K562 (cell line): ENCODE data around the gene FAM236C. TPM values are rescaled to one million over a fixed set of nuclear protein-coding genes. Genes with fewer than 3 reads are reported as not detected.
"Not testable (repeated sequence)": the region's sequence is repeated elsewhere in the genome, so short reads cannot be mapped to it uniquely, and the experiment has no call there.

Source experiments
- ATAC-seq: fragments of 200-7000 bp; cut with Tn5 transposase; 3 replicates; pipeline ENCODE4 v1.9.1; 2020; ENCODE audit warnings: moderate library complexity
- BruUV-seq: library from RNA; stranded (reverse); fragments of 400-500 nt; replicated peaks from 2 replicates; lab custom pipeline; 2021; lab: Mats Ljungman, UMichigan
- CTCF ChIA-PET: fragments of 300-600 bp; formaldehyde crosslinking; extraction: SDS; loops from one replicate; lab custom pipeline; 2021; ENCODE audit warnings: low intra/inter-chr PET ratio; lab: Yijun Ruan, JAX
- POLR2A ChIA-PET: fragments of 300-600, 350-650 bp; sonication (Branson Sonifier 250); formaldehyde crosslinking; extraction: SDS; loops from one replicate; lab custom pipeline; 2021; ENCODE audit warnings: antibody characterized with exemption, inconsistent platforms; lab: Yijun Ruan, JAX
- DNase-seq, 4 experiments: peaks; one replicate each; pipeline versions ENCODE4 v3.0.0 to v3.0.0-alpha.2; 2011 to 2018; ENCODE audit warnings: low spot score in 3 of 4, mixed read lengths in 3 of 4; ENCODE audit errors: extremely low read depth in 1 of 4
- FAIRE-seq: peaks from 2 replicates; lab custom pipeline; 2011; peaks lifted over from hg19 to GRCh38; lab: Jason Lieb, UNC
- H2AFZ ChIP-seq: 2 replicates; pipeline ENCODE4 v1.6.0; 2011; ENCODE audit warnings: low read depth, low read length, control low read depth, inconsistent platforms
- H3K27ac ChIP-seq: fragments of 200-600 bp; 3 replicates; pipeline ENCODE4 v1.8.0; 2011; ENCODE audit warnings: low read depth, mild to moderate bottlenecking, control low read depth, inconsistent platforms, low read length, moderate library complexity, mixed read lengths; ENCODE audit errors: extremely low read depth
- H3K27me3 ChIP-seq, 2 experiments: fragments of 300-600 bp in 1 of 2; 2 replicates in 1 of 2; 3 replicates in 1 of 2; pipeline versions ENCODE4 v1.6.0 to v1.8.0; 2011; ENCODE audit warnings: inconsistent platforms in 2 of 2, low read length in 2 of 2, mild to moderate bottlenecking in 1 of 2, mixed read lengths in 1 of 2, moderate library complexity in 1 of 2; ENCODE audit not compliant: control insufficient read depth in 2 of 2, insufficient read depth in 2 of 2
- H3K36me3 ChIP-seq: fragments of 300-600 bp; 3 replicates; pipeline ENCODE4 v1.8.0; 2011; ENCODE audit warnings: mild to moderate bottlenecking, low read length, inconsistent platforms; ENCODE audit not compliant: control insufficient read depth, insufficient read depth
- H3K4me1 ChIP-seq, 2 experiments: fragments of 200-600 bp in 1 of 2; replicated peaks in 1 of 2; 2 replicates in 1 of 2; 3 replicates in 1 of 2; pipeline versions ENCODE4 v1.5.1 to v1.8.0; 2011; ENCODE audit warnings: inconsistent platforms in 2 of 2, low read length in 2 of 2, mild to moderate bottlenecking in 1 of 2, mixed read lengths in 1 of 2, moderate library complexity in 1 of 2; ENCODE audit not compliant: control insufficient read depth in 2 of 2, insufficient read depth in 2 of 2
- H3K4me2 ChIP-seq: 2 replicates; pipeline ENCODE4 v1.6.1; 2011; ENCODE audit warnings: low read length, control low read depth, inconsistent platforms, mixed read lengths; ENCODE audit not compliant: insufficient read depth
- H3K4me3 ChIP-seq: fragments of 200-600 bp; sonication (generic), shearing (Covaris generic); 2 replicates; pipeline ENCODE4 v1.5.1; 2016; ENCODE audit warnings: control low read depth, inconsistent platforms
- H3K79me2 ChIP-seq: fragments of 200-600 bp; 3 replicates; pipeline ENCODE4 v1.8.0; 2011; ENCODE audit warnings: low read length, inconsistent platforms; ENCODE audit not compliant: control insufficient read depth, insufficient read depth
- H3K9ac ChIP-seq, 2 experiments: 2 replicates each; pipeline versions ENCODE4 v1.6.0 to v1.6.1; 2011; ENCODE audit warnings: low read depth in 2 of 2, low read length in 2 of 2, control low read depth in 1 of 2, inconsistent platforms in 1 of 2, mild to moderate bottlenecking in 1 of 2, mixed read lengths in 1 of 2; ENCODE audit not compliant: insufficient read depth in 1 of 2
- H3K9me1 ChIP-seq: one replicate; pipeline ENCODE4 v1.6.0; 2011; ENCODE audit warnings: inconsistent platforms, mild to moderate bottlenecking, low read length, moderate library complexity; ENCODE audit not compliant: control insufficient read depth, insufficient read depth
- H3K9me3 ChIP-seq: replicated peaks from 2 replicates; pipeline ENCODE4 v1.5.1; 2011; ENCODE audit warnings: low read depth, low read length, inconsistent platforms; ENCODE audit not compliant: control insufficient read depth, insufficient read depth
- H4K20me1 ChIP-seq: replicated peaks from 2 replicates; pipeline ENCODE4 v1.6.1; 2011; ENCODE audit warnings: low read length, inconsistent platforms, mixed read lengths; ENCODE audit not compliant: control insufficient read depth, insufficient read depth
- WGBS: fragments of 100-300 bp; shearing (Covaris generic); methylation state at CpG from one replicate; pipeline ENCODE4 v1.1.6; 2016; ENCODE audit warnings: low coverage, mixed read lengths; ENCODE audit not compliant: insufficient coverage; ENCODE audit errors: missing lambda C conversion rate; 5-methylcytosine and 5-hydroxymethylcytosine counted together
- in situ Hi-C: fragments of 300-500 bp; cut with MboI; formaldehyde crosslinking; loops from 4 replicates; pipeline ENCODE4 v1.15.0; 2018; ENCODE audit warnings: inconsistent platforms, mixed read lengths
- intact Hi-C: fragments of 100-400 bp; cut with micrococcal nuclease; formaldehyde crosslinking; loops from 2 replicates; pipeline ENCODE4 v1.14.2; 2022
- polyA plus RNA-seq, 8 experiments: library from polyadenylated mRNA; depleted of rRNA in 4 of 8; stranded (reverse) in 5 of 8; unstranded in 3 of 8; fragments of >200 nt; fragmentation: Nextera tagmentation in 2 of 8; fragmentation: Illumina TruSeq in 1 of 8; extraction: Ambion mirVana in 2 of 8; extraction: Trizol in 1 of 8; gene quantifications; 2 replicates each; pipeline versions ENCODE4 v1.2.1 to v1.2.3, GENCODE V29; 2011 to 2014; ENCODE audit warnings: inconsistent platforms in 1 of 8, missing spikeins in 1 of 8
- total RNA-seq, 7 experiments: library from RNA; depleted of rRNA in 6 of 7; stranded (reverse); fragments of >200 nt in 6 of 7; fragmentation: Illumina TruSeq in 2 of 7; extraction: Trizol in 2 of 7; gene quantifications; 2 replicates each; pipeline versions ENCODE4 v1.2.1 to v1.2.3, GENCODE V29; 2011 to 2021; ENCODE audit warnings: low replicate concordance in 1 of 7

Gene FAM236C
- total and polyA plus RNA-seq, 9 of the 15 experiments (the other 6 are each of a cell fraction or from before 2014, with no cell fraction given): not detected

- H3K79me2 ChIP-seq, H3K4me3 ChIP-seq, H3K9me1 ChIP-seq, CTCF ChIA-PET, H3K9me3 ChIP-seq, POLR2A ChIA-PET, H3K36me3 ChIP-seq, BruUV-seq, H3K27ac ChIP-seq, H3K9ac ChIP-seq, intact Hi-C loops, ATAC-seq, H3K4me2 ChIP-seq, FAIRE-seq, in situ Hi-C loops, H3K27me3 ChIP-seq, H3K4me1 ChIP-seq, H2AFZ ChIP-seq, H4K20me1 ChIP-seq, DNase-seq: not testable (repeated sequence)
- WGBS: 0% methylated on average over 2 of the region's 5 CpGs
Observed at GRCh38 chrX:72916096-72916495, 3.7 kb downstream of the FAM236C start.

GRCh38 chrX:72932283-72932682, 19.9 kb downstream of the FAM236C start:
- WGBS: no CpG with 5 or more reads among the region's 1 CpG
- H2AFZ ChIP-seq, CTCF ChIA-PET, H3K36me3 ChIP-seq, H4K20me1 ChIP-seq, DNase-seq, FAIRE-seq, H3K9ac ChIP-seq, H3K4me2 ChIP-seq, BruUV-seq, H3K9me3 ChIP-seq, H3K9me1 ChIP-seq, POLR2A ChIA-PET, H3K4me1 ChIP-seq, in situ Hi-C loops, H3K27me3 ChIP-seq, H3K4me3 ChIP-seq, H3K27ac ChIP-seq, H3K79me2 ChIP-seq, intact Hi-C loops: not testable (repeated sequence)
- ATAC-seq: peak; percentile 66; the same call in 2 of the 3 replicates

- H3K79me2 ChIP-seq, H3K36me3 ChIP-seq, POLR2A ChIA-PET, BruUV-seq, H3K4me2 ChIP-seq, H3K4me1 ChIP-seq, in situ Hi-C loops, intact Hi-C loops, H3K9me3 ChIP-seq, H3K9me1 ChIP-seq, H3K4me3 ChIP-seq, H4K20me1 ChIP-seq, H3K9ac ChIP-seq, H3K27ac ChIP-seq, CTCF ChIA-PET, H3K27me3 ChIP-seq, H2AFZ ChIP-seq, DNase-seq: not testable (repeated sequence)
- ATAC-seq (peak; percentile 67), FAIRE-seq (peak; percentile 80)
- no CpG with 5 or more reads among the region's 7 CpGs for WGBS
Observed at GRCh38 chrX:72936455-72936854, 24.0 kb downstream of the FAM236C start.

GRCh38 chrX:72936882-72937455, 24.6 kb downstream of the FAM236C start:
- H3K9me1 ChIP-seq, H2AFZ ChIP-seq, H3K9me3 ChIP-seq, H3K27me3 ChIP-seq, ATAC-seq, intact Hi-C loops, H3K79me2 ChIP-seq, in situ Hi-C loops, H3K4me3 ChIP-seq, BruUV-seq, CTCF ChIA-PET, H3K9ac ChIP-seq, H4K20me1 ChIP-seq, H3K27ac ChIP-seq, H3K4me2 ChIP-seq, H3K4me1 ChIP-seq, POLR2A ChIA-PET, H3K36me3 ChIP-seq, DNase-seq: not testable (repeated sequence)
- WGBS: no CpG with 5 or more reads among the region's 8 CpGs
- FAIRE-seq: peak; percentile 6
